SIG-M5 treated with dmso at 0.1 percent for 504 hours (cell line): Measurements from ENCODE around the gene MYDGF.

Experiments used
- DNase-seq: peaks from one replicate; lab custom pipeline; 2025; ENCODE audit not compliant: unreplicated experiment; lab: John Stamatoyannopoulos, UW

The MYDGF gene

GRCh38 chr19:4676955-4677731 lies 7.0 kb upstream of the MYDGF start:
- DNase-seq = peak; percentile 3

GRCh38 chr19:4675346-4675745 lies 5.2 kb upstream of the MYDGF start:
- no peak for DNase-seq

- DNase-seq = no peak
These were observed 3.6 kb upstream of the MYDGF start for GRCh38 chr19:4673726-4674125.

GRCh38 chr19:4673216-4673615 lies 3.1 kb upstream of the MYDGF start:
- no peak for DNase-seq

GRCh38 chr19:4671185-4671851 lies 1.2 kb upstream of the MYDGF start:
- DNase-seq = no peak

GRCh38 chr19:4664642-4665041 lies 5.5 kb downstream of the MYDGF start:
- DNase-seq = no peak

- no peak for DNase-seq
These were observed 7.3 kb downstream of the MYDGF start for GRCh38 chr19:4662812-4663211.

- no peak for DNase-seq
These were observed 8.0 kb downstream of the MYDGF start for GRCh38 chr19:4662020-4662695.

- no peak for DNase-seq
These were observed 9.1 kb downstream of the MYDGF start for GRCh38 chr19:4660993-4661392.

GRCh38 chr19:4660181-4660791 lies 9.9 kb downstream of the MYDGF start:
- DNase-seq = peak; percentile 47

- no peak for DNase-seq
These were observed 12.3 kb downstream of the MYDGF start for GRCh38 chr19:4657835-4658234.

- no peak for DNase-seq
These were observed 12.9 kb downstream of the MYDGF start for GRCh38 chr19:4657262-4657661.

GRCh38 chr19:4656102-4656501 lies 14.0 kb downstream of the MYDGF start:
- DNase-seq = no peak

GRCh38 chr19:4654437-4655361 lies 15.4 kb downstream of the MYDGF start:
- DNase-seq = peak; percentile 3

GRCh38 chr19:4653793-4654436 lies 16.2 kb downstream of the MYDGF start:
- DNase-seq = no peak

GRCh38 chr19:4652075-4652474 lies 18.1 kb downstream of the MYDGF start:
- no peak for DNase-seq

GRCh38 chr19:4650159-4650558 lies 20.0 kb downstream of the MYDGF start:
- no peak for DNase-seq

GRCh38 chr19:4649392-4650047 lies 20.6 kb downstream of the MYDGF start:
- DNase-seq = no peak
